A549 treated with RU486 at 1 μM for 4 hours (cell line): ENCODE results near the gene SLAMF6. TPM values are rescaled to one million over a fixed set of nuclear protein-coding genes. Genes with fewer than 3 reads are reported as not detected.

Experiments used
- total RNA-seq: library from RNA; stranded (reverse); fragments of 200-300 nt; extraction: Qiagen RNA extraction; gene quantifications from 5 replicates; pipeline ENCODE4 v1.2.3, GENCODE V29; 2022; ENCODE audit warnings: low read depth

Gene SLAMF6
- total RNA-seq = not detected in 5 replicates

DNA sequence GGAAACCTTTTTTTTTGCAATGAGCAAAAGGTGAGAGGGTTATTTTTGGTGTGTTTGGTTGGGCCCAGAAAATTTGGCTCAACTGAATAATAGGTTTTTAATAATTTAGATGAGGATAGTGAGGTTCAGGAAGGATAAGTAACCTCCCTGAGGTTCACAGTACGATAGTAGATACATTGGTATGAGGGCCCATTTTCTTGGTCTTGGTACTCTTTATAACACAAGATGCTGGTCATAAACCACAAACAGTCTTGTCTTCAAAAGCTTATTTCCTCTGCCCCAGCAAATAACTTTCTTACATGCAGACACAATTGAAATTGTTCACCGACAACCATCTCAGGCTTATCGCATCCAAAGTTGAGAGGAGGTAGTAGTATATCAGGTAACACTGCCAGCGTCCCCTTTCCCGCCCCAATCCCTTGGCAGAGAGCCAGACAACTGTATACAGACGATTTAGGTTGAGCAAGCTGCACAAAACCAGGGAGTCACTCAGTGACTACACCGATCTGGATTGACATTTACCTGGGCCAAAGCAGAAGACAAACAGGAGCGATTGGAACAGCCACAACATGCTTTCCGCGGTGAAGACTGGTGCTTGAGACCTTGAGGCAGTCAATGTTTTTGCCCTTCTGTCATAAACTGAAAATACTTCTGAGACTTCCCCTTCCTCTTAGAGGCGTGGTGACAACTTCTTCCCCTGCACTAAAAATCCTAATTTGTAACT, at the start of gene SLAMF6:
TSS of gene SLAMF6 (minus strand) at position 634 of the 724 bp plus-strand sequence. CDS start at position 571, 63 bp downstream.

Other genes with a start within 250 kb of the SLAMF6 start
- 20.5 to 32.1 TPM (median 23.6 TPM) in 5 replicates for gene PEX19, start 238.1 kb downstream of the SLAMF6 start, total RNA-seq
- 77.4 to 91.2 TPM (median 83.1 TPM) in 5 replicates for gene COPA, start 180.0 kb downstream of the SLAMF6 start, total RNA-seq
- gene NCSTN, start 179.9 kb downstream of the SLAMF6 start, total RNA-seq = 40.6 to 47.7 TPM (median 43.9 TPM) in 5 replicates
- gene NHLH1, start 156.2 kb downstream of the SLAMF6 start, total RNA-seq = 0.34 to 0.70 TPM (median 0.42 TPM) in 5 replicates
- gene VANGL2, start 122.7 kb downstream of the SLAMF6 start, total RNA-seq = 0.61 to 1.1 TPM (median 1.0 TPM) in 5 replicates
- gene CD84, start 56.2 kb upstream of the SLAMF6 start, total RNA-seq = not detected in 5 replicates
- gene SLAMF1, start 123.8 kb upstream of the SLAMF6 start, total RNA-seq = not detected in 5 replicates
- not detected in 5 replicates for gene CD48, start 188.6 kb upstream of the SLAMF6 start, total RNA-seq
- 1.6 to 2.6 TPM (median 1.8 TPM) in 5 replicates for gene SLAMF7, start 216.0 kb upstream of the SLAMF6 start, total RNA-seq